GM12864 (cell line): ENCODE measurements around the gene FN3K.

Experiments used
- DNase-seq: peaks from one replicate; pipeline ENCODE4 v3.0.0-alpha.2; 2011; ENCODE audit warnings: low read depth
- H3K4me3 ChIP-seq: 2 replicates; pipeline ENCODE4 v1.5.1; 2011; ENCODE audit warnings: mild to moderate bottlenecking, low read depth, low read length, control low read depth
- CTCF ChIP-seq: IDR thresholded peaks from 2 replicates; pipeline ENCODE4 v1.5.1; 2011; ENCODE audit warnings: low read depth, mild to moderate bottlenecking, moderate library complexity, low read length, control low read depth, inconsistent platforms; ENCODE audit errors: missing control alignments

The FN3K gene

GRCh38 chr17:82793974-82794630, 58.7 kb downstream of the FN3K start:
- no peak for DNase-seq
- no peak overlapping the region for H3K4me3 ChIP-seq
- TF ChIP-seq CTCF: no peak

GRCh38 chr17:82794781-82795482, 59.5 kb downstream of the FN3K start:
- no peak for DNase-seq
- TF ChIP-seq CTCF: no peak
- H3K4me3 ChIP-seq: no peak overlapping the region

GRCh38 chr17:82795615-82796014, 60.2 kb downstream of the FN3K start:
- no peak for DNase-seq
- no peak overlapping the region for H3K4me3 ChIP-seq
- TF ChIP-seq CTCF: no peak

GRCh38 chr17:82797061-82797460, 61.6 kb downstream of the FN3K start:
- DNase-seq: no peak
- no peak for TF ChIP-seq CTCF
- H3K4me3 ChIP-seq: no peak overlapping the region

GRCh38 chr17:82798752-82799151, 63.3 kb downstream of the FN3K start:
- no peak overlapping the region for H3K4me3 ChIP-seq
- no peak for DNase-seq
- TF ChIP-seq CTCF: no peak

GRCh38 chr17:82799591-82799990, 64.2 kb downstream of the FN3K start:
- no peak overlapping the region for H3K4me3 ChIP-seq
- TF ChIP-seq CTCF: no peak

More at GRCh38 chr17:82799591-82799990, 64.2 kb downstream of the FN3K start:
- DNase-seq: no peak
